ENCODE measurements around the gene PLPPR3.
"Not testable (repeated sequence)": the region's sequence is repeated elsewhere in the genome, so short reads cannot be mapped to it uniquely, and the experiment has no call there.

The PLPPR3 gene

GRCh38 chr19:827710-828321, 6.1 kb upstream of the PLPPR3 start, which contains the start of gene AZU1:
TSS of gene AZU1 (plus strand) at chr19:827837. CDS start at chr19:827847, 10 bp downstream.
- no peak for DNase-seq (ENCODE audit: low read depth in 3 of 3, low spot score in 1 of 3)

GRCh38 chr19:827314-827709, 5.6 kb upstream of the PLPPR3 start:
- DNase-seq (ENCODE audit: low read depth in 3 of 3, low spot score in 1 of 3), result no peak

- DNase-seq (ENCODE audit: low read depth in 3 of 3, low spot score in 1 of 3), result no peak
These were observed 4.3 kb upstream of the PLPPR3 start for GRCh38 chr19:825897-826644.

GRCh38 chr19:824885-825284, 3.1 kb upstream of the PLPPR3 start:
- no peak for DNase-seq (ENCODE audit: low read depth in 3 of 3, low spot score in 1 of 3)

GRCh38 chr19:823565-824121, 1.9 kb upstream of the PLPPR3 start:
- DNase-seq (ENCODE audit: low read depth in 3 of 3, low spot score in 1 of 3), result no peak

GRCh38 chr19:821231-821824, 427 bp downstream of the PLPPR3 start:
- no peak for DNase-seq (ENCODE audit: low read depth in 3 of 3, low spot score in 1 of 3)

GRCh38 chr19:820212-820611, 1.5 kb downstream of the PLPPR3 start:
- not testable (repeated sequence) for DNase-seq (ENCODE audit: low read depth in 3 of 3, low spot score in 1 of 3)

GRCh38 chr19:816500-816857, 5.3 kb downstream of the PLPPR3 start:
- no peak for DNase-seq (ENCODE audit: low read depth in 3 of 3, low spot score in 1 of 3)

GRCh38 chr19:815775-816499, 5.8 kb downstream of the PLPPR3 start:
- no peak for DNase-seq (ENCODE audit: low read depth in 3 of 3, low spot score in 1 of 3)

GRCh38 chr19:815079-815774, 6.5 kb downstream of the PLPPR3 start:
- DNase-seq (ENCODE audit: low read depth in 3 of 3, low spot score in 1 of 3), result no peak

- DNase-seq (ENCODE audit: low read depth in 3 of 3, low spot score in 1 of 3), result no peak
These were observed 7.3 kb downstream of the PLPPR3 start for GRCh38 chr19:814152-815078.

GRCh38 chr19:813219-814151, 8.3 kb downstream of the PLPPR3 start:
- no peak for DNase-seq (ENCODE audit: low read depth in 3 of 3, low spot score in 1 of 3)

GRCh38 chr19:812747-813218, 9.0 kb downstream of the PLPPR3 start:
- DNase-seq (ENCODE audit: low read depth in 3 of 3, low spot score in 1 of 3), result no peak

- DNase-seq (ENCODE audit: low read depth in 3 of 3, low spot score in 1 of 3), result no peak
These were observed 9.6 kb downstream of the PLPPR3 start for GRCh38 chr19:812049-812746.

GRCh38 chr19:811506-812048, 10.2 kb downstream of the PLPPR3 start:
- DNase-seq (ENCODE audit: low read depth in 3 of 3, low spot score in 1 of 3), result no peak

- no peak for DNase-seq (ENCODE audit: low read depth in 3 of 3, low spot score in 1 of 3)
These were observed 10.8 kb downstream of the PLPPR3 start for GRCh38 chr19:810883-811489.
